ENCODE data around the gene LRFN5.
"Not testable (repeated sequence)": the region's sequence is repeated elsewhere in the genome, so short reads cannot be mapped to it uniquely, and the experiment has no call there.

The LRFN5 gene

GRCh38 chr14:41606532-41607303 is at the start of gene LRFN5:
TSS of gene LRFN5 (plus strand) at chr14:41606876.
- DNase-seq (ENCODE audit: low read depth), result no peak

GRCh38 chr14:41558490-41558889 is 48.2 kb upstream of the LRFN5 start:
- no peak for DNase-seq (ENCODE audit: low read depth)

DNA sequence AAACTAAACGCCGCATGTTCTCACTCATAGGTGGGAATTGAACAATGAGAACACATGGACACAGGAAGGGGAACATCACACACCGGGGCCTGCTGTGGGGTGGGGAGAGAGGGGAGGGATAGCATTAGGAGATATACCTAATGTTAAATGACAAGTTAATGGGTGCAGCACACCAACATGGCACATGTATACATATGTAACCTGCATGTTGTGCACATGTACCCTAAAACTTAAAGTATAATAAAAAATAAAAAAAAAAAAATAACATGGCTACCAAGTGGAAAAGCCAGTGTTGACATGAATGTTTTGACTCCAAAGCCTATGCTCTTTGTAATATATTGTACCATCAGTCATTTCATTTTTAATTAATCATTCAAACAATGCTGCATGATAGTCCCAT is 39.8 kb upstream of the LRFN5 start:
- DNase-seq (ENCODE audit: low read depth), result not testable (repeated sequence)

DNA sequence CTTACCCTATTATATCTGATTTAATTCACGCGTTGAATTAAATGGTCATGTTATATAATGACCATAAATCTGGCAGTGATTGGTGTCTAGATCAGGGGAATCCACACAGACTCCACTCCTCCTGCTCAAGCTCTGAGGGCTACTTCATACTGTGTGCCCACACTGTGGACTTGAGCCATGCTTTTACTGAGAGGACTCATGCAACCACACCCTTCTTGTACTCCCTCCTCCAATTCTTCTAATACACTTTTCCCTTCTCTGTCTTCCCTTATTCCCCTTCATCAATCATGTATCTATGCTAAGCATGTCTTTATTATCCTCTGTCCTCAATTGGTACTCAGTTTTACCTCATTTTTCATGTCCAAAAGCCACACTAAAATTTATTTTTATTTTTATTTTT is 37.7 kb upstream of the LRFN5 start:
- DNase-seq (ENCODE audit: low read depth), result no peak

- DNase-seq (ENCODE audit: low read depth), result no peak
These were observed 36.1 kb upstream of the LRFN5 start for GRCh38 chr14:41570415-41571155.

DNA sequence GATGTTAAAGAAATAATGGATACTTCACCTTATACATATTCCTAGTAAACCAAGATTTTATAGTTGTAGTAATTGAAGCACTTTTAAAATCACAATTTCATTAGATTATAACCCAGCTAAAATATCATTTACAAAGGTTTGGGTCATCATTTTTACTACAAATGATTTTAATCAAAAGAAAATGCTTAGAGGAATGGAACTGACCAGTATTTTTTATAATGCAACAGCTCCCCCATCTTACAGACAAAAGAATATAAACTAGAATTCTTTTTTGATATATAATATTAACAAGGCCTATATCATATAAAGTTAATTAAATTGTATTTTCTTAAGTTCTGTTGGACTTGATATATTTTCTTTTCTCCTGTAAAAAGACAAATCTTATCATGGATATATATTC is 20.4 kb upstream of the LRFN5 start:
- no peak for DNase-seq (ENCODE audit: low read depth)

GRCh38 chr14:41597647-41598046 is 9.0 kb upstream of the LRFN5 start:
- no peak for DNase-seq (ENCODE audit: low read depth)

DNA sequence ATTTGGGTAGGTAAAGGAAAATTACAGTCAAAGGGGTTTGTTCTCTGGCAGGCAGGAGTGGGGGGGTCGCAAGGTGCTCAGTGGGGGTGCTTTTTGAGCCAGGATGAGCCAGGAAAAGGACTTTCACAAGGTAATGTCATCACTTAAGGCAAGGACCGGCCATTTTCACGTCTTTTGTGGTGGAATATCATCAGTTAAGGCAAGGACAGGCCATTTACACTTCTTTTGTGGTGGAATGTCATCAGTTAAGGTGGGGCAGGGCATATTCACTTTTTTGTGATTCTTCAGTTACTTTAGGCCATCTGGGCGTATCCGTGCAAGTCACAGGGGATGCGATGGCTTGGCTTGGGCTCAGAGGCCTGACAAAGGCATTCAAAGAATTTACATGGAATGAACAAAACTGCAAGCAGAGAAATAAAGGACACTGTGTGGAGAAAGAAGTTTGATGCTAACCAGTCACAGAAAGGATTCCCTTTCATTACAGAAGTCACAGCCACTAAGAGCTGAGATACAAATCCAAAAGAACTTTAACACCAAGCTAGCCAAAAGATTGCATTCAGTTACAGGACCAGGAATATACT is 6.8 kb upstream of the LRFN5 start:
- not testable (repeated sequence) for DNase-seq (ENCODE audit: low read depth)

GRCh38 chr14:41604721-41605531 is 1.8 kb upstream of the LRFN5 start:
- DNase-seq (ENCODE audit: low read depth), result no peak

DNA sequence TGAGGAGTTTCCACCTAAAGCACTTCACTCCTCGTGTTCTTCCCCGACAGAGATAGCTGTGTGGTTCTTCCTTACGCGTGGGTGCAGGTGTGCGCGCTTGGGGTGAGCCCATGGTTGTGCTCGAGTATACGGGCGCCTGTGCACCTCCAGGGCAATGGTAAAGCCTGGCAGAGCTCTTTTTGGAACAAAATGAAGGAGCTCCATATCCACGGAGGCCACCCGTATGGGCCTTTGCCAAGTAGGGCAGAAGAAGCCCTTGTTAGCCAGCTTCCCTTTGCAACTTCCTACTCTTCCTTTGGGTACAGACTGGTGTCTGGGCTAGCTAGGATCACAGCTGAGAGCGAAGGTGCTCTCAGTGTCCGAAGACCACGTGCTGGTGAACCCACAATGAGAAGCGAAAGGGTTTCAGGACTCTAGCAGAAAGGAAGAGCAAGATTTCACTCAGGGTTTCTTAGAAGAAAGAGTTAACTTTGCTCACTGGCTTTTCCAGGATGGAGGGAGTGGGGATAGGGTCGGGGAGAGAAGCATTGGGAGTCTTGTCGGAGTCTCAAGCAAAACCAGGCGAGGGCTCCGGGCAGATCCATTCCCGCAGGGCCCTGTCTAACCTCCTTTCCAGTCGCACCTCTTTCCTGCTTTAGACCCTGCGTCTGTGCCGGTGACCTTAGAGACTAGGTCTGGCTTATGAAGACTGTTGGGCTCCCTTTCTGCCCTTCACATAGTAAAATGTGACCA is 960 bp upstream of the LRFN5 start:
- DNase-seq (ENCODE audit: low read depth), result no peak

GRCh38 chr14:41606282-41606531 is 469 bp upstream of the LRFN5 start:
- DNase-seq (ENCODE audit: low read depth), result no peak

- no peak for DNase-seq (ENCODE audit: low read depth)
These were observed 664 bp downstream of the LRFN5 start for GRCh38 chr14:41607304-41607775.

DNA sequence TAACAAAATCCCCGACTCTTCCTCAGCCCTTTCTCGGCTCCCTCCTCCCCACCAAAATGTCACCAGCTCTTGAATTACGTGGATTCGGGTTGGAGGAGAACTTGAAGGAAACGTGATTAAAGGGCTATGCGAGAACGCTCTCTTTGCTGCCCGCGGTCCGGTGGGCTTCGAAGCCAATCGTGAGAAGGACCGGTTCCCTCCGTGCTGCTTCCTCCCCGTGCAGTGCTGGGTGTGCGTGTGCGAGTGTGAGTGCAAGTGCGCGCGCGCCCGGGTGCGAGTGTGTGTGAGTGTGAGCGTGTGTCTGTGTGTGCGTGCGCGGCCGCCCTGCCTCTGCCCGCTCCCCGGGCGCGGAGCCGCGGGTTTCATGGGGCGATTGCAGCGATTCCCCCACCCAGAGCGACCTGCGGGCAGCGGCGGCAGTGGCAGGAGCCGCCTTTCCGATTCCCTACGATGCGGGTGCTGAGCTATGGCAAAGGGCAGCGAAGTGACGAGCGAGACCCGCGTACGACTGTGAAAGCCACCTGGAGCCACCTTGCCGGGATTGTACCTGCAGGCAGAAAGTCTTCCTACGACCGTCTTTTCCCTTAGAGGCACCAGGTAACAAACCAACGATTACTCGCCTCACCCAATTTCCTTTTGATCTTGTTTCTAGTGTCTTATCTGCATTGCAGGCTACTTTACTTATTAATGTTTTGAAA is 1.4 kb downstream of the LRFN5 start:
- no peak for DNase-seq (ENCODE audit: low read depth)

GRCh38 chr14:41608681-41609390 is 2.2 kb downstream of the LRFN5 start:
- DNase-seq (ENCODE audit: low read depth), result no peak

- no peak for DNase-seq (ENCODE audit: low read depth)
These were observed 3.1 kb downstream of the LRFN5 start for GRCh38 chr14:41609704-41610183.

GRCh38 chr14:41615011-41615595 is 8.4 kb downstream of the LRFN5 start:
- no peak for DNase-seq (ENCODE audit: low read depth)

- DNase-seq (ENCODE audit: low read depth), result no peak
These were observed 17.1 kb downstream of the LRFN5 start for GRCh38 chr14:41623736-41624135.

DNA sequence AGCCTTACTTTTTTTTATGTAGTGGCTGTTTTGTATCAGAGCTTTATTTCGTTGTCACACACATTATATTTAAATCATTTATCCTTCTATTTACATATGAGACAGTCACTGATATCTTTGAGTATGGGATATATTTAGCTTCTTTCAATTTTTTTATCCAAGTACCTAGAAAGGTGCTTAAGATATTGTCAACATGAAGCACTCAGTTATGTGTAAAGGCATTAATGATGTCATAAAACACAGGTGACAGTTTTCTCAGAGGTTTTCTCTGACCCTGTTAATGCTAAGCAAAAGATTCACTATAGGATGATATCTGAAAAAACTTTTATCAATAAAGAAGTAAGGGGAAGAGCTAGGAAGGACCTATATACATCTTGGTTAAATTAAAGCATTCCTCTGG is 23.2 kb downstream of the LRFN5 start:
- DNase-seq (ENCODE audit: low read depth), result no peak

DNA sequence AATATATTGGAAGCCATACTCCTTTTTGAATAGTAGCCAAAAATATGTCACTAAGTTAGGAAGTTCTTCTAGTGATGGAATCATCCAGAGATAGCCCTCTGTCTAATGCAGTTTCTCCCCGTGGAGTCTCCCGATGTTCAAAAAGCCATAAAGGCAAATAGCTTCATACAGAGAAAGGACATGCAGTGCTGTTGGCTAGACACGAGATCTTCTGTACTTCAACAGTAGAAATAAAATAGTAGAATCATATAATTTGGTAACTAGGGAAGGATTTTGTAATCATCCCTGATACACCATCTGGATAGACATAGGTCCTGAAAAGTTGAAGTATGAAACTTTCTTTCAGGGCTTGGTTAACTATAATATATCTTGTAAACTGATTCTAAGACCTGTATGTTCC is 27.6 kb downstream of the LRFN5 start:
- no peak for DNase-seq (ENCODE audit: low read depth)
